ENCODE results near the gene ACAT1. TPM values are rescaled to one million over a fixed set of nuclear protein-coding genes. Genes with fewer than 3 reads are reported as not detected.

The ACAT1 gene
- polyA plus RNA-seq, 1 of the 3 experiments (the other 2 are of a cell fraction) = 78.8 TPM

GRCh38 chr11:108085672-108086071 is 35.7 kb upstream of the ACAT1 start:
- no peaks in the 10 kb centered on the region for H3K4me1 ChIP-seq (ENCODE audit: control insufficient read depth in 1 of 2, insufficient read depth in 2 of 2, low read depth in 1 of 2, low read length in 1 of 2)
- H3K36me3 ChIP-seq (replicated peaks in 1 of 2; ENCODE audit: control insufficient read depth in 1 of 2, insufficient read depth in 2 of 2, low read length in 1 of 2) = peaks cover 16 to 55% of the 10 kb centered on the region in 2 experiments
- POLR2A ChIA-PET = no interaction called here
- H3F3A ChIP-seq (replicated peaks; ENCODE audit: insufficient read depth) = no peaks in the 10 kb centered on the region
- H3K9me2 ChIP-seq = no peaks in the 10 kb centered on the region
- H3K9me3 ChIP-seq = no peaks in the 10 kb centered on the region
- no peak for TF ChIP-seq RAD21 (IDR thresholded peaks at IDR 0.05; ENCODE audit: low read length)
- TF ChIP-seq FOSL2 (IDR thresholded peaks at IDR 0.05; ENCODE audit: borderline replicate concordance, low read depth) = no peak
- TF ChIP-seq SMC3 (IDR thresholded peaks at IDR 0.05; ENCODE audit: low read depth, low read length) = no peak
- TF ChIP-seq, protein P1, sequence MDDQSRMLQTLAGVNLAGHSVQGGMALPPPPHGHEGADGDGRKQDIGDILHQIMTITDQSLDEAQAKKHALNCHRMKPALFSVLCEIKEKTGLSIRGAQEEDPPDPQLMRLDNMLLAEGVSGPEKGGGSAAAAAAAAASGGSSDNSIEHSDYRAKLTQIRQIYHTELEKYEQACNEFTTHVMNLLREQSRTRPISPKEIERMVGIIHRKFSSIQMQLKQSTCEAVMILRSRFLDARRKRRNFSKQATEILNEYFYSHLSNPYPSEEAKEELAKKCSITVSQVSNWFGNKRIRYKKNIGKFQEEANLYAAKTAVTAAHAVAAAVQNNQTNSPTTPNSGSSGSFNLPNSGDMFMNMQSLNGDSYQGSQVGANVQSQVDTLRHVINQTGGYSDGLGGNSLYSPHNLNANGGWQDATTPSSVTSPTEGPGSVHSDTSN (IDR thresholded peaks at IDR 0.05) = no peak
- TF ChIP-seq EP300 (IDR thresholded peaks at IDR 0.05; ENCODE audit: borderline replicate concordance in 1 of 2, low read depth in 1 of 2, low read length in 1 of 2) = no peak
- CTCF ChIA-PET = no interaction called here
- WGBS (ENCODE audit: low lambda C conversion rate) = 97% methylated on average over 2 of the region's 2 CpGs
- no peaks in the 10 kb centered on the region for H3K27me3 ChIP-seq (ENCODE audit: insufficient read depth)
- no peak overlapping the region for H3K9ac ChIP-seq
- H3K79me2 ChIP-seq (ENCODE audit: insufficient read depth) = 0 out of 2 replicates have a peak, but pooled peaks cover 5% of the 10 kb centered on the region
- H3K27ac ChIP-seq (ENCODE audit: low read depth in 2 of 2, low read length in 1 of 2) = no peak overlapping the region
- no peaks in the 10 kb centered on the region for H4K20me1 ChIP-seq (ENCODE audit: insufficient read depth)
- H2AFZ ChIP-seq (ENCODE audit: low read depth) = no peak overlapping the region
- H3K4me3 ChIP-seq (ENCODE audit: low read depth in 2 of 2, low read length in 1 of 2) = no peak overlapping the region
- DNase-seq = no peak
- H3K4me2 ChIP-seq = no peak overlapping the region

DNA sequence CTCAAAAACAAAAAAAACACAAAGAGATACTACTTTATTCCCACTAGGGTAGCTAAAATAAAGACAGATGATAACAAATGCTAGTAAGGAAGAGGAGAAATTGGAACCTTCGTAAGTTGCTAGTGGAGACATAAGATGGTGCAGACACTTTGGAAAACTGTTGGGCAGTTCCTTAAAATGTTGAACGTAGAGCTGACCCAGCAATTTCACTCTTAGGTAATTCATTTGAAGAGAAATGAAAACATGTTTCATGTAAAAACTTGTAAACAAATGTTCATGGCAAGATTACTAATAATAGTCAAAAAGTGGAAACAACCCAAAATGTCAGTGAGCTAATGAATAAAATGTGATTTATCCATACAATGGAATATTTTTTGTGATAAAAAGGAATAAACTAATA is 29.2 kb upstream of the ACAT1 start:
- Histone ChIP-seq H3K4me1 (ENCODE audit: control insufficient read depth in 1 of 2, insufficient read depth in 2 of 2, low read depth in 1 of 2, low read length in 1 of 2) (no peaks in the 10 kb centered on the region), H3K9me2 (no peaks in the 10 kb centered on the region), H3K4me2 (no peak overlapping the region), H3K9me3 (no peaks in the 10 kb centered on the region), H3K27me3 (ENCODE audit: insufficient read depth) (no peaks in the 10 kb centered on the region), H2AFZ (ENCODE audit: low read depth) (no peak overlapping the region), H3K4me3 (ENCODE audit: low read depth in 2 of 2, low read length in 1 of 2) (no peak overlapping the region), H3K9ac (no peak overlapping the region), H3K79me2 (ENCODE audit: insufficient read depth) (no peaks in the 10 kb centered on the region), H4K20me1 (ENCODE audit: insufficient read depth) (no peaks in the 10 kb centered on the region), H3K27ac (ENCODE audit: low read depth in 2 of 2, low read length in 1 of 2) (no peak overlapping the region), H3F3A (replicated peaks; ENCODE audit: insufficient read depth) (peaks cover 6% of the 10 kb centered on the region), H3K36me3 (replicated peaks in 1 of 2; ENCODE audit: control insufficient read depth in 1 of 2, insufficient read depth in 2 of 2, low read length in 1 of 2) (peaks cover 25 to 44% of the 10 kb centered on the region in 2 experiments)
- DNase-seq = no peak
- WGBS (ENCODE audit: low lambda C conversion rate) = 48% methylated on average over 2 of the region's 2 CpGs
- TF ChIP-seq RAD21 (IDR thresholded peaks at IDR 0.05; ENCODE audit: low read length) (no peak), IRF3 (IDR thresholded peaks at IDR 0.05; ENCODE audit: low read depth, low read length) (no peak), NRF1 (IDR thresholded peaks at IDR 0.05; ENCODE audit: low read depth, low read length) (no peak), RXRA (IDR thresholded peaks at IDR 0.05; ENCODE audit: borderline replicate concordance, low read depth) (no peak)
- TF ChIP-seq, protein P2, sequence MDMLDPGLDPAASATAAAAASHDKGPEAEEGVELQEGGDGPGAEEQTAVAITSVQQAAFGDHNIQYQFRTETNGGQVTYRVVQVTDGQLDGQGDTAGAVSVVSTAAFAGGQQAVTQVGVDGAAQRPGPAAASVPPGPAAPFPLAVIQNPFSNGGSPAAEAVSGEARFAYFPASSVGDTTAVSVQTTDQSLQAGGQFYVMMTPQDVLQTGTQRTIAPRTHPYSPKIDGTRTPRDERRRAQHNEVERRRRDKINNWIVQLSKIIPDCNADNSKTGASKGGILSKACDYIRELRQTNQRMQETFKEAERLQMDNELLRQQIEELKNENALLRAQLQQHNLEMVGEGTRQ (IDR thresholded peaks at IDR 0.05; ENCODE audit: borderline replicate concordance, low read depth, low read length) = no peak
- TF ChIP-seq, protein P3, sequence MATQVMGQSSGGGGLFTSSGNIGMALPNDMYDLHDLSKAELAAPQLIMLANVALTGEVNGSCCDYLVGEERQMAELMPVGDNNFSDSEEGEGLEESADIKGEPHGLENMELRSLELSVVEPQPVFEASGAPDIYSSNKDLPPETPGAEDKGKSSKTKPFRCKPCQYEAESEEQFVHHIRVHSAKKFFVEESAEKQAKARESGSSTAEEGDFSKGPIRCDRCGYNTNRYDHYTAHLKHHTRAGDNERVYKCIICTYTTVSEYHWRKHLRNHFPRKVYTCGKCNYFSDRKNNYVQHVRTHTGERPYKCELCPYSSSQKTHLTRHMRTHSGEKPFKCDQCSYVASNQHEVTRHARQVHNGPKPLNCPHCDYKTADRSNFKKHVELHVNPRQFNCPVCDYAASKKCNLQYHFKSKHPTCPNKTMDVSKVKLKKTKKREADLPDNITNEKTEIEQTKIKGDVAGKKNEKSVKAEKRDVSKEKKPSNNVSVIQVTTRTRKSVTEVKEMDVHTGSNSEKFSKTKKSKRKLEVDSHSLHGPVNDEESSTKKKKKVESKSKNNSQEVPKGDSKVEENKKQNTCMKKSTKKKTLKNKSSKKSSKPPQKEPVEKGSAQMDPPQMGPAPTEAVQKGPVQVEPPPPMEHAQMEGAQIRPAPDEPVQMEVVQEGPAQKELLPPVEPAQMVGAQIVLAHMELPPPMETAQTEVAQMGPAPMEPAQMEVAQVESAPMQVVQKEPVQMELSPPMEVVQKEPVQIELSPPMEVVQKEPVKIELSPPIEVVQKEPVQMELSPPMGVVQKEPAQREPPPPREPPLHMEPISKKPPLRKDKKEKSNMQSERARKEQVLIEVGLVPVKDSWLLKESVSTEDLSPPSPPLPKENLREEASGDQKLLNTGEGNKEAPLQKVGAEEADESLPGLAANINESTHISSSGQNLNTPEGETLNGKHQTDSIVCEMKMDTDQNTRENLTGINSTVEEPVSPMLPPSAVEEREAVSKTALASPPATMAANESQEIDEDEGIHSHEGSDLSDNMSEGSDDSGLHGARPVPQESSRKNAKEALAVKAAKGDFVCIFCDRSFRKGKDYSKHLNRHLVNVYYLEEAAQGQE (IDR thresholded peaks at IDR 0.05; ENCODE audit: low read depth, low read length) = no peak
- TF ChIP-seq, protein P4, sequence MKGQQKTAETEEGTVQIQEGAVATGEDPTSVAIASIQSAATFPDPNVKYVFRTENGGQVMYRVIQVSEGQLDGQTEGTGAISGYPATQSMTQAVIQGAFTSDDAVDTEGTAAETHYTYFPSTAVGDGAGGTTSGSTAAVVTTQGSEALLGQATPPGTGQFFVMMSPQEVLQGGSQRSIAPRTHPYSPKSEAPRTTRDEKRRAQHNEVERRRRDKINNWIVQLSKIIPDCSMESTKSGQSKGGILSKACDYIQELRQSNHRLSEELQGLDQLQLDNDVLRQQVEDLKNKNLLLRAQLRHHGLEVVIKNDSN (IDR thresholded peaks at IDR 0.05; ENCODE audit: borderline replicate concordance, low read depth) = no peak
- CTCF ChIA-PET = no interaction called here
- POLR2A ChIA-PET = no interaction called here
